T-cell (primary cell): ENCODE data around the gene STIM1. TPM values are rescaled to one million over a fixed set of nuclear protein-coding genes. Genes with fewer than 3 reads are reported as not detected.

Experiments used
- ATAC-seq, 4 experiments: fragments of 200-7000 bp in 3 of 4; fragments of 150-1000 bp in 1 of 4; cut with Tn5 transposase; replicated peaks in 1 of 4; 1 replicate in 3 of 4; 2 replicates in 1 of 4; pipeline ENCODE4 v1.10.0; 2021; ENCODE audit warnings: moderate library complexity in 3 of 4, mild to moderate bottlenecking in 2 of 4, moderate number of reproducible peaks in 1 of 4
- CTCF ChIA-PET, 2 donors: fragments of 300-600 bp; sonication (Branson Sonifier 250); formaldehyde crosslinking; loops; one replicate each; lab custom pipeline; 2022; ENCODE audit warnings: antibody characterized with exemption in 2 of 2; lab: Charles Lee
- POLR2A ChIA-PET, 2 donors: fragments of 300-600 bp; sonication (Branson Sonifier 250); formaldehyde crosslinking; loops; one replicate each; lab custom pipeline; 2022; ENCODE audit warnings: antibody characterized with exemption in 2 of 2; lab: Charles Lee
- DNase-seq, 35 experiments: peaks; one replicate each; pipeline versions ENCODE4 v3.0.0 to v3.0.0-alpha.2; 2013 to 2023
- H3K27ac ChIP-seq: one replicate; pipeline ENCODE4 v1.5.1; 2013; ENCODE audit warnings: low read length
- H3K27me3 ChIP-seq, 2 experiments: replicated peaks in 1 of 2; 1 replicate in 1 of 2; 2 replicates in 1 of 2; pipeline versions ENCODE4 v1.6.1 to v1.7.0; 2013; ENCODE audit warnings: low read length in 1 of 2, mixed read lengths in 1 of 2; ENCODE audit not compliant: control insufficient read depth in 2 of 2, insufficient read depth in 2 of 2; ENCODE audit errors: extremely low read depth in 1 of 2
- H3K36me3 ChIP-seq, 2 donors: 1 replicate in 1 of 2; 2 replicates in 1 of 2; pipeline versions ENCODE4 v1.6.1 to v1.7.0; 2013; ENCODE audit warnings: low read length in 1 of 2; ENCODE audit not compliant: control insufficient read depth in 2 of 2, insufficient read depth in 1 of 2; ENCODE audit errors: extremely low read depth in 1 of 2
- H3K4me1 ChIP-seq, 2 experiments: 1 replicate in 1 of 2; 2 replicates in 1 of 2; pipeline versions ENCODE4 v1.6.1 to v1.7.0; 2013; ENCODE audit warnings: low read length in 2 of 2, mixed read lengths in 1 of 2; ENCODE audit not compliant: insufficient read depth in 2 of 2, control insufficient read depth in 1 of 2; ENCODE audit errors: extremely low read depth in 1 of 2
- H3K4me3 ChIP-seq, 2 donors: 1 replicate in 1 of 2; 2 replicates in 1 of 2; pipeline versions ENCODE4 v1.5.1 to v1.7.0; 2013; ENCODE audit warnings: mild to moderate bottlenecking in 2 of 2, low read length in 1 of 2, moderate library complexity in 1 of 2; ENCODE audit not compliant: control insufficient read depth in 1 of 2; ENCODE audit errors: extremely low read depth in 1 of 2
- H3K9me3 ChIP-seq: 2 replicates; pipeline ENCODE4 v1.7.0; 2013
- H3K27ac Mint-ChIP-seq, 2 donors: one replicate each; pipeline ENCODE4 v1.8.0; 2020 to 2021; ENCODE audit warnings: mild to moderate bottlenecking in 2 of 2, mixed read lengths in 2 of 2
- H3K27me3 Mint-ChIP-seq, 2 donors: one replicate each; pipeline ENCODE4 v1.8.0; 2021 to 2022; ENCODE audit warnings: mixed read lengths in 2 of 2
- H3K36me3 Mint-ChIP-seq: one replicate; pipeline ENCODE4 v1.8.0; 2021; ENCODE audit warnings: mixed read lengths
- H3K4me1 Mint-ChIP-seq, 3 donors: one replicate each; pipeline ENCODE4 v1.8.0; 2020 to 2022; ENCODE audit warnings: mixed read lengths in 3 of 3, mild to moderate bottlenecking in 1 of 3
- H3K4me3 Mint-ChIP-seq, 3 donors: one replicate each; pipeline ENCODE4 v1.8.0; 2020 to 2022; ENCODE audit warnings: mild to moderate bottlenecking in 3 of 3, mixed read lengths in 3 of 3, moderate library complexity in 3 of 3
- H3K9me3 Mint-ChIP-seq, 3 donors: one replicate each; pipeline ENCODE4 v1.8.0; 2020 to 2022; ENCODE audit warnings: mixed read lengths in 3 of 3
- WGBS: methylation state at CpG from one replicate; pipeline ENCODE4 v1.1.5; 2013; ENCODE audit warnings: missing lambda C conversion rate; ENCODE audit not compliant: insufficient coverage; 5-methylcytosine and 5-hydroxymethylcytosine counted together
- total RNA-seq, 35 experiments: library from RNA in 6 of 35; stranded (reverse) in 6 of 35; fragments of 120-200 nt in 1 of 35; gene quantifications; one replicate each; pipeline versions ENCODE4 v1.2.1 to v1.2.4 and lab custom pipeline; 2013 to 2026

Gene STIM1
- total RNA-seq, 5 donors from 2014 or later (not counting 1 experiment from before 2014, with no cell fraction given): 87.6 to 139 (median 94.5) TPM

GRCh38 chr11:3989921-3990290, 134.4 kb downstream of the STIM1 start:
- peaks cover 3% of the 10 kb centered on the region for H3K9me3 ChIP-seq
- Mint-ChIP-seq H3K27ac (peak overlapping the region; percentile 23 to 80), H3K36me3 (peaks cover 31% of the 10 kb centered on the region), H3K4me1 (peaks cover 72 to 77% (median 76%) of the 10 kb centered on the region in 3 donors), H3K27me3 (no peaks in the 10 kb centered on the region), H3K9me3 (peaks cover 4 to 15% (median 9%) of the 10 kb centered on the region in 3 donors), H3K4me3 (peak overlapping the region; percentile 32 to 49 (median 35))
- ChIA-PET CTCF (interaction anchor here (0.6 to 1.7 kb wide), 8 partner anchors 30 to 257 kb away, joined by 3 to 9 read pairs (median 3); partner anchors contain the start of gene STIM1 (in 1 of the 2)), POLR2A (interaction anchor here in 1 of 2 donors (0.6 to 0.7 kb wide), 2 partner anchors 15 to 72 kb away, joined by 3 to 6 read pairs; no protein-coding TSS in a partner anchor)
- WGBS: 0% methylated on average over 1 of the region's 3 CpGs
- ATAC-seq (peak; percentile 69 to 85 (median 74)), DNase-seq (peak in 12 of 35 experiments; percentile 6 to 61 (median 17))
- peaks cover 7 to 15% of the 10 kb centered on the region in 2 experiments for H3K4me1 ChIP-seq
- peak overlapping the region in 1 of 2 donors; percentile 1 for H3K4me3 ChIP-seq
- no peaks in the 10 kb centered on the region for H3K27me3 ChIP-seq
- peak overlapping the region; percentile 48 for H3K27ac ChIP-seq
- H3K36me3 ChIP-seq: no peaks in the 10 kb centered on the region

- H3K27ac ChIP-seq: peak overlapping the region; percentile 48
- Mint-ChIP-seq H3K9me3 (peaks cover 4 to 20% (median 9%) of the 10 kb centered on the region in 3 donors), H3K27ac (peak overlapping the region in 1 of 2 donors; percentile 80), H3K36me3 (peaks cover 35% of the 10 kb centered on the region), H3K4me3 (peak overlapping the region; percentile 32 to 49 (median 35)), H3K4me1 (peaks cover 72 to 77% (median 76%) of the 10 kb centered on the region in 3 donors), H3K27me3 (no peaks in the 10 kb centered on the region)
- H3K4me1 ChIP-seq: peaks cover 7 to 11% of the 10 kb centered on the region in 2 experiments
- H3K36me3 ChIP-seq: no peaks in the 10 kb centered on the region
- ATAC-seq (no peak), DNase-seq (no peak)
- POLR2A ChIA-PET: interaction anchor here (0.6 to 0.7 kb wide), 3 partner anchors 27 to 149 kb away, joined by 3 to 12 read pairs (median 5); no protein-coding TSS in a partner anchor
- H3K9me3 ChIP-seq: peaks cover 3% of the 10 kb centered on the region
- no peaks in the 10 kb centered on the region for H3K27me3 ChIP-seq
- CTCF ChIA-PET: interaction anchor here (0.6 to 1.7 kb wide), 4 partner anchors 95 to 149 kb away, joined by 3 to 9 read pairs (median 4); partner anchors contain the start of gene STIM1 (in 1 of the 2)
- no peak overlapping the region for H3K4me3 ChIP-seq
Observed at GRCh38 chr11:3990406-3990805, 134.9 kb downstream of the STIM1 start.

DNA sequence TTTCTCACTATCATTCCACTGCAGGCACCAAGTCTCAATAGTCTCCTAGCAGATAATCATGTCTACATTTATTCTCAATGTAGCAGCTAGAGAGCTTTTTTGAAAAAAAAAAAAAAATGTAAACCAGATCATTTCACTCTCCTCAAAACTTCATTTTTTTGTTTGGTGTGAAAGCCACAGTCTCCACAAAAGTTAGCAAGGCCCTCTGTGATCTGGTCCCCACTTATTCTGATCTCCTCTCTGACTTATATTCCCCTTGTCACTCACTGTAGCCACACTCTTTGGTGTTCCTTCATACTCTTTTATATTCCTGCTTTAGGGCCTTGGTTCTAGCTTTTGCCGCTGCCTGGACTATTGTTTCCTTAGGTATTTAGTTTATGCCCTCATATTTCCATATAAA, 137.5 kb downstream of the STIM1 start:
- peaks cover 71 to 78% (median 76%) of the 10 kb centered on the region in 3 donors for H3K4me1 Mint-ChIP-seq
- ATAC-seq (no peak), DNase-seq (no peak)
- H3K27ac ChIP-seq: no peak overlapping the region
- H3K4me3 ChIP-seq: no peak overlapping the region
- no peak overlapping the region for H3K27ac Mint-ChIP-seq
- peaks cover 3% of the 10 kb centered on the region for H3K9me3 ChIP-seq
- H3K4me3 Mint-ChIP-seq: no peak overlapping the region
- H3K9me3 Mint-ChIP-seq: peaks cover 4 to 20% (median 9%) of the 10 kb centered on the region in 3 donors
- POLR2A ChIA-PET: interaction anchor here in 1 of 2 donors (0.6 to 0.7 kb wide), 3 partner anchors 14 to 151 kb away, joined by 3 to 6 read pairs (median 4); no protein-coding TSS in a partner anchor
- H3K4me1 ChIP-seq: peaks cover 8 to 12% of the 10 kb centered on the region in 2 experiments
- H3K36me3 Mint-ChIP-seq: peaks cover 32% of the 10 kb centered on the region
- no peaks in the 10 kb centered on the region for H3K27me3 Mint-ChIP-seq
- H3K36me3 ChIP-seq: no peaks in the 10 kb centered on the region
- CTCF ChIA-PET: interaction anchor here in 1 of 2 donors (0.6 to 1.0 kb wide), 4 partner anchors 14 to 143 kb away, joined by 3 to 4 read pairs (median 3); no protein-coding TSS in a partner anchor
- H3K27me3 ChIP-seq: no peaks in the 10 kb centered on the region
- WGBS: no CpG with 5 or more reads among the region's 1 CpG

DNA sequence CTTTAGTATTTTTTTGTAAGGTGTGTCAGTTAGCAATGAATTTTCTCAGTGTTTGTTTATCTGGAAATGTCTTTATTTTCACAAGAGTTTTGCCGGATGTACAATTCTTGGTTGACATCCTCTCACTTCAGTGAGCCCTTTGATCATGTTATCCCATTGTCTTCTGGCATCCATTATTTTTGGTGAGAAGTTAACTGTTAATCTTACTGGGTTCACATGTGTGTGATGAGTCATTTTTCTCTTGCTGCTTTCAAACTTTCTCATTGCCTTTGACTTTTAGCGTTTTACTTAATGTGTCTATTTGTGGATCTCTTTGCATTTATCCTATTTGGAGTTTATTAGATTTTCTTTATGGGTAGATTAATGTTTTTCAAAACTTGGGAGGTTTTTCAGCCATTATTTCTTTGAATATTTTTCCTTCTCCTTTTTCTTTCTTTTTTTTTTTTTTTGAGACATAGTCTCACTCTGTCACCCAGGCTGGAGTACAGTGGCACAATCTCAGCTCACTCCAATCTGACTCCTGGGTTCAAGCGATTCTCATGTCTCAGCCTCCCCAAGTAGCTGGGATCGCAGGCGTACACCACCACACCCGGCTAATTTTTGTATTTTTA, 138.7 kb downstream of the STIM1 start:
- no CpG with 5 or more reads among the region's 6 CpGs for WGBS
- POLR2A ChIA-PET: interaction anchor here (0.7 kb wide), 2 partner anchors 100 to 143 kb away, joined by 5 to 6 read pairs; no protein-coding TSS in a partner anchor

GRCh38 chr11:3995307-3995706, 139.8 kb downstream of the STIM1 start:
- no CpG with 5 or more reads among the region's 1 CpG for WGBS
- DNase-seq: no peak
- ChIA-PET CTCF (interaction anchor here in 1 of 2 donors (0.7 kb wide), 1 partner anchor 11 kb away, joined by 3 read pairs; no protein-coding TSS in a partner anchor), POLR2A (interaction anchor here in 1 of 2 donors (0.6 kb wide), 1 partner anchor 15 kb away, joined by 7 read pairs; no protein-coding TSS in a partner anchor)
- Mint-ChIP-seq H3K27me3 (no peaks in the 10 kb centered on the region), H3K4me1 (peaks cover 53 to 75% (median 64%) of the 10 kb centered on the region in 3 donors), H3K9me3 (peaks cover 4 to 20% (median 9%) of the 10 kb centered on the region in 3 donors), H3K27ac (peak overlapping the region in 1 of 2 donors; percentile 45), H3K4me3 (peak overlapping the region in 1 of 3 donors; percentile 0), H3K36me3 (peaks cover 42% of the 10 kb centered on the region)
- H3K4me3 ChIP-seq: no peak overlapping the region
- H3K4me1 ChIP-seq: peaks cover 5 to 7% of the 10 kb centered on the region in 2 experiments
- H3K9me3 ChIP-seq: peaks cover 3% of the 10 kb centered on the region
- ATAC-seq: no peak
- H3K27me3 ChIP-seq: no peaks in the 10 kb centered on the region
- no peak overlapping the region for H3K27ac ChIP-seq
- H3K36me3 ChIP-seq: no peaks in the 10 kb centered on the region

More for the DNA sequence above, 138.7 kb downstream of the STIM1 start:
- Histone ChIP-seq H3K27me3 (no peaks in the 10 kb centered on the region), H3K4me1 (peaks cover 8 to 11% of the 10 kb centered on the region in 2 experiments), H3K9me3 (peaks cover 3% of the 10 kb centered on the region), H3K36me3 (no peaks in the 10 kb centered on the region), H3K27ac (no peak overlapping the region), H3K4me3 (no peak overlapping the region)
- H3K27me3 Mint-ChIP-seq: no peaks in the 10 kb centered on the region
- peaks cover 61 to 81% (median 72%) of the 10 kb centered on the region in 3 donors for H3K4me1 Mint-ChIP-seq
- DNase-seq: no peak
- H3K36me3 Mint-ChIP-seq: peaks cover 37% of the 10 kb centered on the region
- CTCF ChIA-PET: no interaction called here
- H3K27ac Mint-ChIP-seq: no peak overlapping the region
- no peak for ATAC-seq
- peaks cover 4 to 20% (median 9%) of the 10 kb centered on the region in 3 donors for H3K9me3 Mint-ChIP-seq
- peak overlapping the region in 1 of 3 donors; percentile 0 for H3K4me3 Mint-ChIP-seq

- WGBS: 60% methylated on average over 1 of the region's 4 CpGs
- ATAC-seq (no peak), DNase-seq (no peak)
- Histone ChIP-seq H3K27ac (no peak overlapping the region), H3K9me3 (peaks cover 3% of the 10 kb centered on the region), H3K4me3 (no peak overlapping the region), H3K4me1 (peaks cover 5 to 7% of the 10 kb centered on the region in 2 experiments), H3K36me3 (no peaks in the 10 kb centered on the region), H3K27me3 (no peaks in the 10 kb centered on the region)
- Mint-ChIP-seq H3K36me3 (peaks cover 45% of the 10 kb centered on the region), H3K27me3 (no peaks in the 10 kb centered on the region), H3K4me1 (peaks cover 48 to 68% (median 59%) of the 10 kb centered on the region in 3 donors), H3K4me3 (no peak overlapping the region), H3K27ac (peak overlapping the region in 1 of 2 donors; percentile 64), H3K9me3 (peaks cover 4 to 20% (median 9%) of the 10 kb centered on the region in 3 donors)
- ChIA-PET POLR2A (no interaction called here), CTCF (no interaction called here)
Observed at GRCh38 chr11:3995949-3996554, 140.6 kb downstream of the STIM1 start.
